ENCODE measurements around the gene BSG.

DNA sequence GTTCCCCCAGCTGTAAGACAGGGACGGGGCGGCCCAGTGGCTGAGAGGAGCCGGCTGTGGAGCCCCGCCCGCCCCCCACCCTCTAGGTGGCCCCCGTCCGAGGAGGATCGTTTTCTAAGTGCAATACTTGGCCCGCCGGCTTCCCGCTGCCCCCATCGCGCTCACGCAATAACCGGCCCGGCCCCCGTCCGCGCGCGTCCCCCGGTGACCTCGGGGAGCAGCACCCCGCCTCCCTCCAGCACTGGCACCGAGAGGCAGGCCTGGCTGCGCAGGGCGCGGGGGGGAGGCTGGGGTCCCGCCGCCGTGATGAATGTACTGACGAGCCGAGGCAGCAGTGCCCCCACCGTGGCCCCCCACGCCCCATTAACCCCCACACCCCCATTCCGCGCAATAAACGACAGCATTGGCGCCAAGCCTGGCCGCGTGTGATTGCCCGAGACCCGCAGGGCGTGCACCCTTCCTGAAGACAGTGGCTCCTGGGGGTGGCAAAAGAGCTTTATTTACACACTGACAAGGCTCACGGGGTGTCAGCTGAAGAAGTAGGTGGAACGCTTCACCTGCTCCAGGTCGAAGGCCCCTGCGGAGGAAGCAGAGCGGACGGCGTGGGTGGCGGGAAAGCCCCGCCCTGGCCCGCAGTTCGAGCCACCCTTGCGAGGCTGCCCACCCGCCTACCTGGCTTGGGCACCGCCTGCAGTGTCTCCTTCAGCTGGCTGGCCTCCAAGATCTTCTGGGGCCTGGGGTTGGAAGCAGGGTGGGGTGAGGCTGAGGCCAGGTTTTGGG, 44.5 kb downstream of the BSG start:
- TF ChIP-seq, protein P1, sequence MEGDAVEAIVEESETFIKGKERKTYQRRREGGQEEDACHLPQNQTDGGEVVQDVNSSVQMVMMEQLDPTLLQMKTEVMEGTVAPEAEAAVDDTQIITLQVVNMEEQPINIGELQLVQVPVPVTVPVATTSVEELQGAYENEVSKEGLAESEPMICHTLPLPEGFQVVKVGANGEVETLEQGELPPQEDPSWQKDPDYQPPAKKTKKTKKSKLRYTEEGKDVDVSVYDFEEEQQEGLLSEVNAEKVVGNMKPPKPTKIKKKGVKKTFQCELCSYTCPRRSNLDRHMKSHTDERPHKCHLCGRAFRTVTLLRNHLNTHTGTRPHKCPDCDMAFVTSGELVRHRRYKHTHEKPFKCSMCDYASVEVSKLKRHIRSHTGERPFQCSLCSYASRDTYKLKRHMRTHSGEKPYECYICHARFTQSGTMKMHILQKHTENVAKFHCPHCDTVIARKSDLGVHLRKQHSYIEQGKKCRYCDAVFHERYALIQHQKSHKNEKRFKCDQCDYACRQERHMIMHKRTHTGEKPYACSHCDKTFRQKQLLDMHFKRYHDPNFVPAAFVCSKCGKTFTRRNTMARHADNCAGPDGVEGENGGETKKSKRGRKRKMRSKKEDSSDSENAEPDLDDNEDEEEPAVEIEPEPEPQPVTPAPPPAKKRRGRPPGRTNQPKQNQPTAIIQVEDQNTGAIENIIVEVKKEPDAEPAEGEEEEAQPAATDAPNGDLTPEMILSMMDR (IDR thresholded peaks at IDR 0.05; ENCODE audit: low read depth, low read length, missing input control), result no peak
- TF ChIP-seq, protein P2, sequence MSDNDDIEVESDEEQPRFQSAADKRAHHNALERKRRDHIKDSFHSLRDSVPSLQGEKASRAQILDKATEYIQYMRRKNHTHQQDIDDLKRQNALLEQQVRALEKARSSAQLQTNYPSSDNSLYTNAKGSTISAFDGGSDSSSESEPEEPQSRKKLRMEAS (IDR thresholded peaks at IDR 0.05), result no peak
- TF ChIP-seq, protein P3, sequence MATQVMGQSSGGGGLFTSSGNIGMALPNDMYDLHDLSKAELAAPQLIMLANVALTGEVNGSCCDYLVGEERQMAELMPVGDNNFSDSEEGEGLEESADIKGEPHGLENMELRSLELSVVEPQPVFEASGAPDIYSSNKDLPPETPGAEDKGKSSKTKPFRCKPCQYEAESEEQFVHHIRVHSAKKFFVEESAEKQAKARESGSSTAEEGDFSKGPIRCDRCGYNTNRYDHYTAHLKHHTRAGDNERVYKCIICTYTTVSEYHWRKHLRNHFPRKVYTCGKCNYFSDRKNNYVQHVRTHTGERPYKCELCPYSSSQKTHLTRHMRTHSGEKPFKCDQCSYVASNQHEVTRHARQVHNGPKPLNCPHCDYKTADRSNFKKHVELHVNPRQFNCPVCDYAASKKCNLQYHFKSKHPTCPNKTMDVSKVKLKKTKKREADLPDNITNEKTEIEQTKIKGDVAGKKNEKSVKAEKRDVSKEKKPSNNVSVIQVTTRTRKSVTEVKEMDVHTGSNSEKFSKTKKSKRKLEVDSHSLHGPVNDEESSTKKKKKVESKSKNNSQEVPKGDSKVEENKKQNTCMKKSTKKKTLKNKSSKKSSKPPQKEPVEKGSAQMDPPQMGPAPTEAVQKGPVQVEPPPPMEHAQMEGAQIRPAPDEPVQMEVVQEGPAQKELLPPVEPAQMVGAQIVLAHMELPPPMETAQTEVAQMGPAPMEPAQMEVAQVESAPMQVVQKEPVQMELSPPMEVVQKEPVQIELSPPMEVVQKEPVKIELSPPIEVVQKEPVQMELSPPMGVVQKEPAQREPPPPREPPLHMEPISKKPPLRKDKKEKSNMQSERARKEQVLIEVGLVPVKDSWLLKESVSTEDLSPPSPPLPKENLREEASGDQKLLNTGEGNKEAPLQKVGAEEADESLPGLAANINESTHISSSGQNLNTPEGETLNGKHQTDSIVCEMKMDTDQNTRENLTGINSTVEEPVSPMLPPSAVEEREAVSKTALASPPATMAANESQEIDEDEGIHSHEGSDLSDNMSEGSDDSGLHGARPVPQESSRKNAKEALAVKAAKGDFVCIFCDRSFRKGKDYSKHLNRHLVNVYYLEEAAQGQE (IDR thresholded peaks at IDR 0.05), result no peak
- TF ChIP-seq RAD21 (IDR thresholded peaks at IDR 0.05), result no peak
